ENCODE measurements around the gene ZNF785.
"Not testable (repeated sequence)": the region's sequence is repeated elsewhere in the genome, so short reads cannot be mapped to it uniquely, and the experiment has no call there.

Gene ZNF785

DNA sequence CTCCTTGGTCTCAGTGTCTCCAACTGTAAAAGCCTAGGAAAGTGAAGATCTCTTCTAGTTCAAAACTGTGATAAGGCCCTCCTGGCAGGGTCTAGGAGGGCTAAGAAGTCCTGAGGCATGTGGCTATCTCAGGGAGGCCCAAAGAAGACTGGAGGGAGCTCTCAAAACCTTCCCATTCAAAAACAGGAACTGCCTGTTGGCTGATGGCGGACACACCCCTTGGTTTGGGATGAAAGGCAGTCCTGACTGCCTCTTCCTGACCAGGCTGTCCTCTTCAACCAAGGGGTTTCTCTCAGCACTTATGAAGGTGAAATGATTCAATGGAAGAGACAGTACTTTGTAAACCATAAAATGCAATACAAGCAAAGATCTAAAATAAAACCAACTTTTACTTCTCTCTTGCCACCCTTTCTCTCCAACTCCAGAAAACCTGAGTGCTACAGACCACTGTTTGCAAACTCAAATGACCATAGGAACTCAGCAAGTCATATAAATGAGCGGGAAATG, 32.1 kb downstream of the ZNF785 start:
- no peak overlapping the region for H3K27ac ChIP-seq (ENCODE audit: low read depth, low read length)
- peaks cover 8% of the 10 kb centered on the region for H3K4me1 ChIP-seq (ENCODE audit: control insufficient read depth, insufficient read depth, low read length, unreplicated experiment)
- no peaks in the 10 kb centered on the region for H3K27me3 ChIP-seq (ENCODE audit: insufficient read depth, low read length)
- H3K79me2 ChIP-seq (ENCODE audit: control insufficient read depth, insufficient read depth, low read length, unreplicated experiment): peaks cover 7% of the 10 kb centered on the region
- H3K36me3 ChIP-seq (ENCODE audit: insufficient read depth, low read length): no peaks in the 10 kb centered on the region
- no peak overlapping the region for H2AFZ ChIP-seq (ENCODE audit: low read length, unreplicated experiment)
- no peak overlapping the region for H3K4me3 ChIP-seq (ENCODE audit: low read depth, low read length)

DNA sequence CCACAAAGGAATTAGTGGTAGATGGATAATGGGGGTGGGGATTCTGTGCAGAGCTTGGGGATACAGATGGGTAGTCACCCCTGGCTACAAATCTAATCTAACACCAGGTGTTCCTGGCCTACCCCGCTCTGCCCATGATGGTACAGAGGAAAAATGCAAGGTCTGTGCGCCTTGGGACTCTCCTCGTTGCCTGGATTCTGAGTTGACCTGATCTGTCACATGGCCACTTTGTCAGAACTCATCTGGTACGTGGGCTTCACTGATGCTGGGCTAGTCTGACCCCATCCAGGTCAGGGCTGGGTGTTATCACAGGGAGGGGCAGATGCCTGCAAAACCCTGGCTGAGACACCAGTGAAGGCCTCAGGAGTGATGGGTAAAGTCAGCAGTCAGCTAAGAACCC, 32.5 kb downstream of the ZNF785 start:
- Histone ChIP-seq H3K27ac (ENCODE audit: low read depth, low read length) (no peak overlapping the region), H3K4me1 (ENCODE audit: control insufficient read depth, insufficient read depth, low read length, unreplicated experiment) (peaks cover 8% of the 10 kb centered on the region), H2AFZ (ENCODE audit: low read length, unreplicated experiment) (no peak overlapping the region), H3K27me3 (ENCODE audit: insufficient read depth, low read length) (no peaks in the 10 kb centered on the region), H3K36me3 (ENCODE audit: insufficient read depth, low read length) (no peaks in the 10 kb centered on the region), H3K79me2 (ENCODE audit: control insufficient read depth, insufficient read depth, low read length, unreplicated experiment) (peaks cover 7% of the 10 kb centered on the region), H3K4me3 (ENCODE audit: low read depth, low read length) (no peak overlapping the region)

GRCh38 chr16:30551781-30552180, 33.7 kb downstream of the ZNF785 start:
- Histone ChIP-seq H3K4me1 (ENCODE audit: control insufficient read depth, insufficient read depth, low read length, unreplicated experiment) (peaks cover 8% of the 10 kb centered on the region), H2AFZ (ENCODE audit: low read length, unreplicated experiment) (no peak overlapping the region), H3K27ac (ENCODE audit: low read depth, low read length) (no peak overlapping the region), H3K4me3 (ENCODE audit: low read depth, low read length) (no peak overlapping the region), H3K79me2 (ENCODE audit: control insufficient read depth, insufficient read depth, low read length, unreplicated experiment) (no peaks in the 10 kb centered on the region), H3K36me3 (ENCODE audit: insufficient read depth, low read length) (no peaks in the 10 kb centered on the region), H3K27me3 (ENCODE audit: insufficient read depth, low read length) (no peaks in the 10 kb centered on the region)

DNA sequence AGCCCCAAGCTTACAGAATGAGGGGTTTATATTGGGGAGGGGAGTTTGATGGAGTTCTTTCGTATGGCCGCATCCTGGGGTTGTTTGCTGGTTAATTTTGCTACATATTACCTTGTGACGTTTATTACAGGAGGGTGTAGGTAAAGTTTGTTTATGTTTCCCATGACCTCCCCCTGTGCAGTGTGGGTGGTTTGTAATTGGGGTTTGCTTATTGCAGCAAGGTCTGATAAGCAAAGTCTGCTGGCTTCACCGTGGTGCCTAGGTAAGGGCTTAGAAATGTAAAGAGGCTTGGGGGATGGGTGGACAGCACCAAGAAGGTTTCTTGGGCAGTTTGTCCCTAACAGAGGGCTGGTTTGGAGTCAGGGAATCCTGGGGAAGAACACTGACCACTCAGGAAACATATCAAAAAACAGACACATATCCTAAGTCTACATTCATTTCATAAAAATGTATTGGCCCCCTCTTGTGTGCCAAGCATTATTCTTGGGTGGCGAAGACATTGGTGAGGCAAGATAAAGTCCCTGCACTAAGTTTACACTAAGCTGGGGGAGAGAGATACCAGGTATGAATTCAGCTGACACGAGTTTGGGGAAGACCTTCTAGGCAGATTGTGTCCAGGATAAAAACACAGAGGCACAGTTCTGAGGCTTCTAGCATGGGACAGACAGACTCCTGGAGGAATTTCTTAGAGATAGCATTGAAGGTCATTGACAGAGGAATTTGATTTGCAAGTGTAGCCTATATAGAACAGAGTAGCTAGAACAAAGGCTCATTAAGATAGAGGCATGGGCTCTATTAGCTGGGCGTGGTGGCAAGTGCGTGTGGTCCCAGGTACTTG, 36.9 kb downstream of the ZNF785 start:
- Histone ChIP-seq H3K27me3 (ENCODE audit: insufficient read depth, low read length) (no peaks in the 10 kb centered on the region), H3K4me3 (ENCODE audit: low read depth, low read length) (no peak overlapping the region), H3K27ac (ENCODE audit: low read depth, low read length) (no peak overlapping the region), H3K79me2 (ENCODE audit: control insufficient read depth, insufficient read depth, low read length, unreplicated experiment) (no peaks in the 10 kb centered on the region), H3K36me3 (ENCODE audit: insufficient read depth, low read length) (no peaks in the 10 kb centered on the region), H3K4me1 (ENCODE audit: control insufficient read depth, insufficient read depth, low read length, unreplicated experiment) (peaks cover 8% of the 10 kb centered on the region), H2AFZ (ENCODE audit: low read length, unreplicated experiment) (no peak overlapping the region)

DNA sequence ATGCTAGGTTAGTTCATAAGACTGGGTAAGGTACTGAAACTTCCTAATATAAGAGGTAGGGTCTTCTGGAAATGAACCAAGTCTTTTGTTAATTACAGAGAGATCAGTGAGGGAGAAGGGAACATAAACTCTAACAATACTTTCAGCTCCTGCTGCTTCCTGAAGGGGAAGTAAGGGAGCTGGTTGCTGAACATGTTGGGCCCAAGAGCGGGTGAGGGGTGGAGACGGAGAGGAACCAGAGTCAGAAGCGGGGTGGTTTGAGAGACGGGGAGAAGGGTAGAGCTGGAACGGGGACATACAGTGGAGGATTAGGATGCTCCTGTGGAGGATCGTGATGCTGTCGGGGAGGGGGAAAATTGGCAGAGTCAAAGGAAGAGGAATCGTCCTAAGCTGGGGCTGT, 39.4 kb downstream of the ZNF785 start:
- Histone ChIP-seq H3K36me3 (ENCODE audit: insufficient read depth, low read length) (no peaks in the 10 kb centered on the region), H3K27me3 (ENCODE audit: insufficient read depth, low read length) (no peaks in the 10 kb centered on the region), H3K4me1 (ENCODE audit: control insufficient read depth, insufficient read depth, low read length, unreplicated experiment) (peaks cover 17% of the 10 kb centered on the region), H2AFZ (ENCODE audit: low read length, unreplicated experiment) (no peak overlapping the region), H3K27ac (ENCODE audit: low read depth, low read length) (no peak overlapping the region), H3K4me3 (ENCODE audit: low read depth, low read length) (no peak overlapping the region), H3K79me2 (ENCODE audit: control insufficient read depth, insufficient read depth, low read length, unreplicated experiment) (no peaks in the 10 kb centered on the region)

DNA sequence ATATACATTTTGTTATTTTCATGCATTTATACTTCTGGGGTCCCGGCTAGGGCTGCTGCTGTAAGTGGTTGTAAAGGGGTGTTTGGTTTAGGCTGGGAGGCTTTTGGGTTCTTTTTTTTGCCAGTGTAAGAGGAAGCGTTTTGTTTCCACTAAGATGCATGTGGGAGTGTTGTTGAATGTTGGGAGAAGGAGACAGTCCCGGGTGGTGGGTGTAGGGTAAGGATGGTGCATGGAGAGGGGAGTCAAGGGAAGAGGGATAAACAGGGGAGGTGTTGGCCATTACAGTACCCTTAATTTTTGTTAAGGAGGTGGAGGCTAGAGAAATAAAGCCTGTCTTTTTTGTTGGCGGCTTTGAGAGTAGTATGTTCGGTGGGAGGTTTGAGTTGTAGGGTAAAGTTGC, 42.4 kb downstream of the ZNF785 start:
- Histone ChIP-seq H3K27me3 (ENCODE audit: insufficient read depth, low read length) (no peaks in the 10 kb centered on the region), H3K79me2 (ENCODE audit: control insufficient read depth, insufficient read depth, low read length, unreplicated experiment) (no peaks in the 10 kb centered on the region), H2AFZ (ENCODE audit: low read length, unreplicated experiment) (no peak overlapping the region), H3K27ac (ENCODE audit: low read depth, low read length) (no peak overlapping the region), H3K4me1 (ENCODE audit: control insufficient read depth, insufficient read depth, low read length, unreplicated experiment) (peaks cover 9% of the 10 kb centered on the region), H3K4me3 (ENCODE audit: low read depth, low read length) (no peak overlapping the region), H3K36me3 (ENCODE audit: insufficient read depth, low read length) (no peaks in the 10 kb centered on the region)

GRCh38 chr16:30541502-30542329, 43.8 kb downstream of the ZNF785 start:
- Histone ChIP-seq H3K79me2 (ENCODE audit: control insufficient read depth, insufficient read depth, low read length, unreplicated experiment) (no peaks in the 10 kb centered on the region), H3K36me3 (ENCODE audit: insufficient read depth, low read length) (no peaks in the 10 kb centered on the region), H2AFZ (ENCODE audit: low read length, unreplicated experiment) (no peak overlapping the region), H3K27ac (ENCODE audit: low read depth, low read length) (no peak overlapping the region; the same call in 1 of the 2 replicates), H3K27me3 (ENCODE audit: insufficient read depth, low read length) (no peaks in the 10 kb centered on the region), H3K4me3 (ENCODE audit: low read depth, low read length) (no peak overlapping the region), H3K4me1 (ENCODE audit: control insufficient read depth, insufficient read depth, low read length, unreplicated experiment) (peaks cover 9% of the 10 kb centered on the region)

GRCh38 chr16:30540916-30541464, 44.5 kb downstream of the ZNF785 start:
- H3K79me2 ChIP-seq (ENCODE audit: control insufficient read depth, insufficient read depth, low read length, unreplicated experiment); H3K4me3 ChIP-seq (ENCODE audit: low read depth, low read length); H3K27me3 ChIP-seq (ENCODE audit: insufficient read depth, low read length); H2AFZ ChIP-seq (ENCODE audit: low read length, unreplicated experiment); H3K36me3 ChIP-seq (ENCODE audit: insufficient read depth, low read length); H3K4me1 ChIP-seq (ENCODE audit: control insufficient read depth, insufficient read depth, low read length, unreplicated experiment); H3K27ac ChIP-seq (ENCODE audit: low read depth, low read length): not testable (repeated sequence)

- not testable (repeated sequence) for H3K4me3 ChIP-seq (ENCODE audit: low read depth, low read length); H3K36me3 ChIP-seq (ENCODE audit: insufficient read depth, low read length); H3K27ac ChIP-seq (ENCODE audit: low read depth, low read length); H3K79me2 ChIP-seq (ENCODE audit: control insufficient read depth, insufficient read depth, low read length, unreplicated experiment); H3K4me1 ChIP-seq (ENCODE audit: control insufficient read depth, insufficient read depth, low read length, unreplicated experiment); H3K27me3 ChIP-seq (ENCODE audit: insufficient read depth, low read length); H2AFZ ChIP-seq (ENCODE audit: low read length, unreplicated experiment)
These were observed 45.4 kb downstream of the ZNF785 start for GRCh38 chr16:30539986-30540526.

All from ACC112 (cell line).